ENCODE measurements around the gene TAF7. TPM values are rescaled to one million over a fixed set of nuclear protein-coding genes. Genes with fewer than 3 reads are reported as not detected.

TAF7 gene, protein sequence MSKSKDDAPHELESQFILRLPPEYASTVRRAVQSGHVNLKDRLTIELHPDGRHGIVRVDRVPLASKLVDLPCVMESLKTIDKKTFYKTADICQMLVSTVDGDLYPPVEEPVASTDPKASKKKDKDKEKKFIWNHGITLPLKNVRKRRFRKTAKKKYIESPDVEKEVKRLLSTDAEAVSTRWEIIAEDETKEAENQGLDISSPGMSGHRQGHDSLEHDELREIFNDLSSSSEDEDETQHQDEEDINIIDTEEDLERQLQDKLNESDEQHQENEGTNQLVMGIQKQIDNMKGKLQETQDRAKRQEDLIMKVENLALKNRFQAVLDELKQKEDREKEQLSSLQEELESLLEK
- total RNA-seq = 75.1 TPM
- 100 to 1,000 TPM in 1 of 8 donors, 10 to 100 TPM in 7; 65.9 to 108 (median 83.4) TPM for polyA plus RNA-seq (ENCODE audit: insufficient read depth in 1 of 8, insufficient read length in 8 of 8, low replicate concordance in 1 of 8)
- long read RNA-seq, donor 1, transcript TAF7-201 (1 exons, 2,334 nt) = major isoform, 47 of 47 reads
- long read RNA-seq, donor 1, partial matches to known transcripts = 0 of 47 reads
- long read RNA-seq, donor 1, other reads (novel, unspliced or antisense) = 0 of 47 reads
- long read RNA-seq, donor 2, transcript TAF7-201 (1 exons, 2,334 nt) = major isoform, 22 of 22 reads
- long read RNA-seq, donor 2, partial matches to known transcripts = 0 of 22 reads
- long read RNA-seq, donor 2, other reads (novel, unspliced or antisense) = 0 of 22 reads
- long read RNA-seq, donor 3, transcript TAF7-201 (1 exons, 2,334 nt) = major isoform, 99 of 99 reads
- long read RNA-seq, donor 3, partial matches to known transcripts = 0 of 99 reads
- long read RNA-seq, donor 3, other reads (novel, unspliced or antisense) = 0 of 99 reads
- long read RNA-seq, donor 4, transcript TAF7-201 (1 exons, 2,334 nt) = major isoform, 59 of 59 reads
- long read RNA-seq, donor 4, partial matches to known transcripts = 0 of 59 reads
- long read RNA-seq, donor 4, other reads (novel, unspliced or antisense) = 0 of 59 reads
- long read RNA-seq, donor 5, transcript TAF7-201 (1 exons, 2,334 nt) = major isoform, 264 of 264 reads
- long read RNA-seq, donor 5, partial matches to known transcripts = 0 of 264 reads
- long read RNA-seq, donor 5, other reads (novel, unspliced or antisense) = 0 of 264 reads
- long read RNA-seq, donor 6, transcript TAF7-201 (1 exons, 2,334 nt) = major isoform, 167 of 167 reads
- long read RNA-seq, donor 6, partial matches to known transcripts = 0 of 167 reads
- long read RNA-seq, donor 6, other reads (novel, unspliced or antisense) = 0 of 167 reads
- long read RNA-seq, donor 7, transcript TAF7-201 (1 exons, 2,334 nt) = major isoform, 182 of 182 reads
- long read RNA-seq, donor 7, partial matches to known transcripts = 0 of 182 reads
- long read RNA-seq, donor 7, other reads (novel, unspliced or antisense) = 0 of 182 reads
- long read RNA-seq, donor 8, transcript TAF7-201 (1 exons, 2,334 nt) = major isoform, 97 of 97 reads
- long read RNA-seq, donor 8, partial matches to known transcripts = 0 of 97 reads
- long read RNA-seq, donor 8, other reads (novel, unspliced or antisense) = 0 of 97 reads
- long read RNA-seq, donor 9, transcript TAF7-201 (1 exons, 2,334 nt) = major isoform, 164 of 164 reads
- long read RNA-seq, donor 9, partial matches to known transcripts = 0 of 164 reads
- long read RNA-seq, donor 9, other reads (novel, unspliced or antisense) = 0 of 164 reads
- long read RNA-seq, donor 10, transcript TAF7-201 (1 exons, 2,334 nt) = major isoform, 167 of 167 reads
- long read RNA-seq, donor 10, partial matches to known transcripts = 0 of 167 reads
- long read RNA-seq, donor 10, other reads (novel, unspliced or antisense) = 0 of 167 reads
- long read RNA-seq, donor 11, transcript TAF7-201 (1 exons, 2,334 nt) = major isoform, 139 of 139 reads
- long read RNA-seq, donor 11, partial matches to known transcripts = 0 of 139 reads
- long read RNA-seq, donor 11, other reads (novel, unspliced or antisense) = 0 of 139 reads

DNA sequence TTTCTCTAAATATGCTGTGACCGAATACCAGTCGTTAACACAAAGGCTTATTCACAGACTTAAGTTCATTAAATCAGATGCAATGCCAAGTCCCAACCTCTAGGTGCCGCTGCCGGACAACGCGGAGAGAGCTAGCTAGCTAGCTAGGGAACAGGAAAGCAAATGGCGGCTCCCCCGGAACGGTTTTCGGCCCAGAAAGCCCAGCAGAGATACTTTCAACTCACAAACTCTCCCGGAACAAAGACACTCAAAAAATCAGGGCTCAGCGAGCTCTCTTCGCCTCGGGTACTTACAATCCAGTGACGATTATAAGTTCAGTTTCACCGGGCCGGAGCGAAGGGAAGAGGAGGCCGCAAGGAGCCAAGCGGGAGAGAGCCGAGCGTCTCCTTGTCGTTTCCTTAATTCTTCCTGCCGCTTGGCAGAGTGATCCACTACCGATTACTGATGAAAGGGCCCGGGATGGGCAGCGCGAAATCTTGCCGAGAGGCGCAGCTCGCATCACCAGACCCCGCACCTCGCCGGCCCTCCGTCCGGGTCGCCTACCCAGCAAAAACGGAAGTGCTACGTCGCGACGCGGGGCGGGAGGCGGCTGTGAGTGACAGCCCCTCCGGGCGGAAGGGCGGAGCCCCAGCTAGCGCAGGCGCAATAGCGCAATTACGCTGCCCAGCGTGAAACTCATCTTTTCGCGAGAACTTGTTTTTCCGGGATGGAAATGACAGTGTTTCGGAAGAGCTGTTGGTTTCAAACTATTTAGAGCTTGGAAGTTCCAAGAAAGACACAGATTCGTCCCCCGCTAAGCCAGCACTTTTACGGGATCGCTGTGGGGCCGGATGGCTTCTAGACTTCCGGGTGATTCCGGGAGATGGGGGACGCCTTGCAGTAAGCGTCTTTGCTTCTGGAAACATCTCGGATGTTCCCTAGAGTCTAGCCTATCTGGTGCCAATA lies at the start of gene TAF7:
TAF7 (minus strand) TSS at position 560 of the 945 bp plus-strand sequence. CDS start 740 bp downstream, outside the sequence.
- H3K27ac ChIP-seq (ENCODE audit: low read length) = peak within 1 kb of the TSS; percentile 100
- H3K36me3 ChIP-seq (ENCODE audit: control insufficient read depth, insufficient read depth, low read length) = peaks cover 14% of the 10 kb centered on the region
- H3K9me3 ChIP-seq (replicated peaks; ENCODE audit: control insufficient read depth, low read depth, low read length) = peaks cover 50% of the 10 kb centered on the region
- peak; percentile 97 for DNase-seq
- under 1% methylated on average over 53 of the region's 67 CpGs for WGBS (ENCODE audit: insufficient coverage)
- no peaks in the 10 kb centered on the region for H3K27me3 ChIP-seq (ENCODE audit: control insufficient read depth, insufficient read depth, low read length)
- H3K4me3 ChIP-seq (ENCODE audit: low read length) = peak within 1 kb of the TSS; percentile 92
- peaks cover 5% of the 10 kb centered on the region for H3K4me1 ChIP-seq (ENCODE audit: control insufficient read depth, insufficient read depth, low read length)

DNA sequence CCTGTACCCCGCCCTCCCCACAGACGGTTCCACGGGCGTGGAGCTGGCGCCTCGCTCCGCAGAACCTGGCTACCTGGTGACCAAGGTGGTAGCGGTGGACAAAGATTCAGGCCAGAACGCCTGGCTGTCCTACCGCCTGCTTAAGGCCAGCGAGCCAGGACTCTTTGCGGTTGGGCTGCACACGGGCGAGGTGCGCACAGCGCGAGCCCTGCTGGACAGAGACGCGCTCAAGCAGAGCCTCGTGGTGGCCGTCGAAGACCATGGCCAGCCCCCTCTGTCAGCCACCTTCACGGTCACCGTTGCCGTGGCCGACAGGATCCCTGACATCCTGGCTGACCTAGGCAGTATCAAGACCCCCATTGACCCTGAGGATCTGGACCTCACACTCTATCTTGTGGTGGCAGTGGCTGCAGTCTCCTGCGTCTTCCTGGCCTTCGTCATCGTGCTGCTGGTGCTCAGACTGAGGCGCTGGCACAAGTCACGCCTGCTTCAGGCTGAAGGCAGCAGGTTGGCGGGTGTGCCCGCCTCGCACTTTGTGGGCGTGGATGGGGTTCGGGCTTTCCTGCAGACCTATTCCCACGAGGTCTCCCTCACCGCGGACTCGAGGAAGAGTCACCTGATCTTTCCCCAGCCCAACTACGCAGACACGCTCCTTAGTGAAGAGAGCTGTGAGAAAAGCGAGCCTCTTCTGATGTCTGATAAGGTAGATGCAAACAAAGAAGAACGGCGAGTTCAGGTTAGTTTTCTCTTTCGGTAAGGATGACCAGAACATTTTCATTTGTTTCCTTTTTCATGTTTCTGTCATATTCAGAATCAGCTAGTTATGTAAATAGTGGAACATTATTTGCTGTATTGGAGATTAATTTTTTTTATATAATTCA lies 45.7 kb upstream of the TAF7 start:
- Histone ChIP-seq H3K27ac (ENCODE audit: low read length) (no peak overlapping the region), H3K27me3 (ENCODE audit: control insufficient read depth, insufficient read depth, low read length) (peaks cover 20% of the 10 kb centered on the region), H3K4me1 (ENCODE audit: control insufficient read depth, insufficient read depth, low read length) (no peaks in the 10 kb centered on the region), H3K36me3 (ENCODE audit: control insufficient read depth, insufficient read depth, low read length) (no peaks in the 10 kb centered on the region), H3K4me3 (ENCODE audit: low read length) (no peak overlapping the region), H3K9me3 (replicated peaks; ENCODE audit: control insufficient read depth, low read depth, low read length) (peaks cover 62% of the 10 kb centered on the region)
- no peak for DNase-seq
- 49% methylated on average over 40 of the region's 46 CpGs for WGBS (ENCODE audit: insufficient coverage)

DNA sequence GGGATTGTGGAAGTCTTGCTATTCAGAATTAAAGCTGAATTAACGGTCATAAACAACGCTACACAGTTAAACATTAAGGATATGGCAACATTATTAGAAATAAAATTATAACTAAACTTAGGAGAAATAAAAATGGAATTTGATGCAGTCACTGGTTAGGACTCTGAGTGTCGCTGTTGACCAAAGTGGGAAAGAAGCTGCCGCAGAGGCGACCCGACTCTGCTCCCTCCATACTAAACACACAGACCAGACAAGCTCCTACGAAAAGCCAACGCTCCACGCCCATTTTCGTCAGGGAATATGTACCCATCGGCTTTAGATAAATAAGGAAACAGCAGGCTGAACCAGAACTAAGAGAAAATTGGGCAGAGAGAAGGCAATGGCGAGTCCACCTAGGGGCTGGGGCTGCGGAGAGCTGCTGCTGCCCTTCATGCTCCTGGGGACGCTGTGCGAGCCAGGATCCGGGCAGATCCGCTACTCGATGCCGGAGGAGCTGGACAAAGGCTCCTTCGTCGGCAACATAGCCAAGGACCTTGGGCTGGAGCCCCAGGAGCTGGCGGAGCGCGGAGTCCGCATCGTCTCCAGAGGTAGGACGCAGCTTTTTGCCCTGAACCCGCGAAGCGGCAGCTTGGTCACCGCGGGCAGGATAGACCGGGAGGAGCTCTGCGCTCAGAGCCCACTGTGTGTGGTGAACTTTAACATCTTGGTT lies 43.5 kb upstream of the TAF7 start, which contains the start of gene PCDHGA5:
PCDHGA5 (plus strand) TSS at position 211 of the 709 bp plus-strand sequence; CDS start at position 380, 169 bp downstream.
- Histone ChIP-seq H3K27me3 (ENCODE audit: control insufficient read depth, insufficient read depth, low read length) (peaks cover 14% of the 10 kb centered on the region), H3K4me3 (ENCODE audit: low read length) (peak within 1 kb of the TSS; percentile 8), H3K27ac (ENCODE audit: low read length) (no peak within 1 kb of the TSS), H3K4me1 (ENCODE audit: control insufficient read depth, insufficient read depth, low read length) (no peaks in the 10 kb centered on the region), H3K9me3 (replicated peaks; ENCODE audit: control insufficient read depth, low read depth, low read length) (peaks cover 63% of the 10 kb centered on the region), H3K36me3 (ENCODE audit: control insufficient read depth, insufficient read depth, low read length) (no peaks in the 10 kb centered on the region)
- peak; percentile 22 for DNase-seq
- WGBS (ENCODE audit: insufficient coverage) = 14% methylated on average over 27 of the region's 34 CpGs

DNA sequence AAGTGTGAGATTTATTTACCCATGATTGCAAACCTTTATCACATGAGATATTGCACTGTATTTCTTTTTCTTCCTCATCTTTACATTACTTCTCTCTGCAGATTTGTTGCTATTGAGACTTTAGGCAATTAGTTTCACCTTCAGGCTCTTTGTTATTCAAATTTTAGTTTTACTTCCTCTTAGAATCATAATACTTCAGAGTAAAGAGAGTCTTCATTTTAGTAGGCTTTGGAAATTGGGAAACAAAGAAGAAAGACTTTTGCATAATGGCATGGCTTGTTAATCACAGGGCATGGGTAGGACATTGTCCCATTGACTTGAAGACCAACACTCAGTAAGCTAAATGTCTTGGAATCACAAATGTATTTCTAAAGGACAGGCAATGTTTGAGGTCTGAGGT lies 42.1 kb upstream of the TAF7 start:
- Histone ChIP-seq H3K36me3 (ENCODE audit: control insufficient read depth, insufficient read depth, low read length) (no peaks in the 10 kb centered on the region), H3K4me1 (ENCODE audit: control insufficient read depth, insufficient read depth, low read length) (no peaks in the 10 kb centered on the region), H3K4me3 (ENCODE audit: low read length) (no peak overlapping the region), H3K27ac (ENCODE audit: low read length) (no peak overlapping the region), H3K9me3 (replicated peaks; ENCODE audit: control insufficient read depth, low read depth, low read length) (peaks cover 69% of the 10 kb centered on the region), H3K27me3 (ENCODE audit: control insufficient read depth, insufficient read depth, low read length) (peaks cover 14% of the 10 kb centered on the region)
- DNase-seq = no peak

DNA sequence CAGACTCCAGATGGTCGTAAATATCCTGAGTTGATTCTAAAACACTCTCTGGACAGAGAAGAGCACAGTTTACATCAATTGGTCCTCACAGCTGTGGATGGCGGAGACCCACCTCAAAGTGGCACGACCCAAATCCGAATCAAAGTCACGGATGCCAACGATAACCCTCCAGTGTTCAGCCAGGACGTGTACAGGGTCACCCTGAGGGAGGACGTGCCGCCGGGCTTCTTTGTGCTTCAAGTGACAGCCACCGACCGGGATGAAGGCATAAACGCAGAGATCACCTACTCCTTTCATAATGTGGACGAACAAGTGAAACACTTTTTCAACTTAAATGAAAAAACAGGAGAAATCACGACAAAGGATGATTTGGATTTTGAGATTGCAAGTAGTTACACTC lies 40.1 kb upstream of the TAF7 start:
- no peak overlapping the region for H3K4me3 ChIP-seq (ENCODE audit: low read length)
- DNase-seq = no peak
- H3K27me3 ChIP-seq (ENCODE audit: control insufficient read depth, insufficient read depth, low read length) = peaks cover 14% of the 10 kb centered on the region
- peaks cover 78% of the 10 kb centered on the region for H3K9me3 ChIP-seq (replicated peaks; ENCODE audit: control insufficient read depth, low read depth, low read length)
- no peaks in the 10 kb centered on the region for H3K36me3 ChIP-seq (ENCODE audit: control insufficient read depth, insufficient read depth, low read length)
- 50% methylated on average over 8 of the region's 15 CpGs for WGBS (ENCODE audit: insufficient coverage)
- H3K4me1 ChIP-seq (ENCODE audit: control insufficient read depth, insufficient read depth, low read length) = no peaks in the 10 kb centered on the region
- no peak overlapping the region for H3K27ac ChIP-seq (ENCODE audit: low read length)

DNA sequence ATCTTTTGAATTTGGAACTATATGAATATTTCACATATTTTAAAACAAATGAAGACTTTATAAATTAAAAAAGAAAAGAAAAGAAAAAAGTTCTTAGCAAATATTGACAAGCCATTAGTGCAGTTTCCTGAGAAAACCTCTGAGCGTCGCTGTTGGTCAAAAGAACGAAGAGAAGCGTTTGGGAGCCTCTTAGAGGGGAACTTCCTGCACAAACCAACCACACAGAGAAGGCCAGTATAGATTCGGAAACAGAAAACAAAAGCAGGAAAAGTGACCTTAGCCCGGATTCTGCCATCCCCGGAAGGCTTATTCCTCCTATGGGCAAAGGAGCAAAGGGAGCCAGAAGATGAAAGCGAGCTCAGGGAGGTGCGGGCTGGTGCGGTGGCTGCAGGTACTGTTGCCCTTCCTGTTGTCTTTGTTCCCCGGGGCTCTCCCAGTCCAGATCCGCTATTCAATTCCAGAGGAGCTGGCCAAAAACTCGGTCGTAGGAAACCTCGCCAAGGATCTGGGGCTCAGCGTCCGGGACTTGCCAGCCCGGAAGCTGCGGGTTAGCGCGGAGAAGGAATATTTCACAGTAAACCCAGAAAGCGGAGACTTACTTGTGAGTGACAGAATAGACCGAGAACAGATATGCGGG lies 39.3 kb upstream of the TAF7 start, which contains the start of gene PCDHGB2:
PCDHGB2 (plus strand) TSS at position 205 of the 637 bp plus-strand sequence; CDS start at position 347, 142 bp downstream.
- Histone ChIP-seq H3K4me1 (ENCODE audit: control insufficient read depth, insufficient read depth, low read length) (no peaks in the 10 kb centered on the region), H3K36me3 (ENCODE audit: control insufficient read depth, insufficient read depth, low read length) (no peaks in the 10 kb centered on the region), H3K27me3 (ENCODE audit: control insufficient read depth, insufficient read depth, low read length) (peaks cover 10% of the 10 kb centered on the region), H3K27ac (ENCODE audit: low read length) (no peak within 1 kb of the TSS), H3K4me3 (ENCODE audit: low read length) (peak within 1 kb of the TSS; percentile 18), H3K9me3 (replicated peaks; ENCODE audit: control insufficient read depth, low read depth, low read length) (peaks cover 74% of the 10 kb centered on the region)
- peak; percentile 14 for DNase-seq
- WGBS (ENCODE audit: insufficient coverage) = 22% methylated on average over 16 of the region's 24 CpGs

DNA sequence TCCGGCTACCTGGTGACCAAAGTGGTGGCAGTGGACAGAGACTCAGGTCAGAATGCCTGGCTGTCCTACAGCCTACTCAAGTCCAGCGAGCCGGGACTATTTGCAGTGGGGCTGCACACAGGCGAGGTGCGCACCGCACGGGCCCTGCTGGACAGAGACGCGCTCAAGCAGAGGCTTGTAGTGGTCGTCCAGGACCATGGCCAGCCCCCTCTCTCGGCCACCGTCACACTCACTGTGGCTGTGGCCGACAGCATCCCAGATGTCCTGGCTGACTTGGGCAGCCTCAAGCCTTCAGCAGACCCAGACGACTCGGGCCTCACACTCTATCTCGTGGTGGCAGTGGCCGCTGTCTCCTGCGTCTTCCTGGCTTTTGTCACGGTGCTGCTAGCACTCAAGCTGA lies 36.4 kb upstream of the TAF7 start:
- WGBS (ENCODE audit: insufficient coverage) = 67% methylated on average over 19 of the region's 19 CpGs
- Histone ChIP-seq H3K27ac (ENCODE audit: low read length) (no peak overlapping the region), H3K36me3 (ENCODE audit: control insufficient read depth, insufficient read depth, low read length) (no peaks in the 10 kb centered on the region), H3K4me1 (ENCODE audit: control insufficient read depth, insufficient read depth, low read length) (no peaks in the 10 kb centered on the region), H3K9me3 (replicated peaks; ENCODE audit: control insufficient read depth, low read depth, low read length) (peaks cover 61% of the 10 kb centered on the region), H3K4me3 (ENCODE audit: low read length) (no peak overlapping the region), H3K27me3 (ENCODE audit: control insufficient read depth, insufficient read depth, low read length) (no peaks in the 10 kb centered on the region)
- DNase-seq = no peak
